Lower leg skin (tissue), 4 donors: Measurements from ENCODE around the gene OR2L5. TPM values are rescaled to one million over a fixed set of nuclear protein-coding genes. Genes with fewer than 3 reads are reported as not detected.

Source experiments
- DNase-seq, 2 donors: peaks; one replicate each; pipeline ENCODE4 v3.0.0-alpha.2; 2019; ENCODE audit warnings: low spot score in 2 of 2
- H3K4me3 ChIP-seq: fragments of 200-600 bp; sonication (generic); 2 replicates; pipeline ENCODE4 v1.5.1; 2017; ENCODE audit warnings: mild to moderate bottlenecking, low read depth; ENCODE audit not compliant: poor library complexity, severe bottlenecking
- CTCF ChIP-seq, 3 donors: fragments of 450-650 bp; IDR thresholded peaks; one replicate each; pipeline ENCODE4 v1.5.1; 2016; ENCODE audit warnings: antibody characterized with exemption in 3 of 3, mild to moderate bottlenecking in 3 of 3, moderate library complexity in 2 of 3
- POLR2A ChIP-seq, 2 donors: fragments of 450-650 bp; IDR thresholded peaks; one replicate each; pipeline ENCODE4 v1.6.1; 2016 to 2017; ENCODE audit warnings: antibody characterized with exemption in 2 of 2, mild to moderate bottlenecking in 1 of 2, moderate library complexity in 1 of 2
- WGBS, 2 donors: methylation state at CpG; one replicate each; pipeline ENCODE4 v1.1.5; 2018; 5-methylcytosine and 5-hydroxymethylcytosine counted together
- intact Hi-C: fragments of 100-400 bp; cut with DNase I; formaldehyde crosslinking; loops from one replicate; pipeline ENCODE4 v1.15.0; 2023; ENCODE audit warnings: low total_unique reads
- total RNA-seq, 4 donors: library from RNA; depleted of rRNA; stranded (reverse); fragments of >200 nt; gene quantifications; one replicate each; pipeline ENCODE4 v1.1.0, GENCODE V29; 2016

OR2L5 gene
- total RNA-seq, 4 donors from 2014 or later, result not detected

GRCh38 chr1:248046536-248046935, 33.1 kb downstream of the OR2L5 start, which contains the start of gene OR2L3:
OR2L3 (plus strand) TSS chr1:248046836; CDS start chr1:248060682, 13,846 bp downstream.
- intact Hi-C loops, result no loop called here
- DNase-seq, result no peak
- TF ChIP-seq CTCF (IDR thresholded peaks at IDR 0.05) (no peak), POLR2A (IDR thresholded peaks at IDR 0.05) (no peak)
- WGBS, 2 donors, result 70 to 83% methylated on average over 2 of the region's 2 CpGs
- no peak within 1 kb of the TSS for H3K4me3 ChIP-seq

- TF ChIP-seq POLR2A (IDR thresholded peaks at IDR 0.05) (no peak), CTCF (IDR thresholded peaks at IDR 0.05) (no peak)
- no peak overlapping the region for H3K4me3 ChIP-seq
- DNase-seq, result no peak
- 67 to 79% methylated on average over 1 of the region's 1 CpG for WGBS, 2 donors
- intact Hi-C loops, result no loop called here
Observed at GRCh38 chr1:248047008-248047407, 33.5 kb downstream of the OR2L5 start.

GRCh38 chr1:248054671-248055070, 41.2 kb downstream of the OR2L5 start:
- no peak for TF ChIP-seq CTCF (IDR thresholded peaks at IDR 0.05)
- no peak for TF ChIP-seq POLR2A (IDR thresholded peaks at IDR 0.05)
- intact Hi-C loops, result no loop called here
- no peak for DNase-seq
- no peak overlapping the region for H3K4me3 ChIP-seq

GRCh38 chr1:248055261-248055660, 41.8 kb downstream of the OR2L5 start:
- DNase-seq, result no peak
- H3K4me3 ChIP-seq, result no peak overlapping the region
- TF ChIP-seq CTCF (IDR thresholded peaks at IDR 0.05), result no peak
- no peak for TF ChIP-seq POLR2A (IDR thresholded peaks at IDR 0.05)
- intact Hi-C loops, result no loop called here
- WGBS, 2 donors, result 67 to 69% methylated on average over 2 of the region's 2 CpGs

- 63 to 66% methylated on average over 2 of the region's 2 CpGs for WGBS, 2 donors
- TF ChIP-seq POLR2A (IDR thresholded peaks at IDR 0.05) (no peak), CTCF (IDR thresholded peaks at IDR 0.05) (no peak)
- DNase-seq, result no peak
- intact Hi-C loops, result no loop called here
- H3K4me3 ChIP-seq, result no peak overlapping the region
Observed at GRCh38 chr1:248065071-248065470, 51.6 kb downstream of the OR2L5 start.

- intact Hi-C loops, result no loop called here
- TF ChIP-seq CTCF (IDR thresholded peaks at IDR 0.05) (no peak), POLR2A (IDR thresholded peaks at IDR 0.05) (no peak)
- WGBS, 2 donors, result 86 to 97% methylated on average over 3 of the region's 3 CpGs
- DNase-seq, result no peak
- H3K4me3 ChIP-seq, result no peak overlapping the region
Observed at GRCh38 chr1:248065604-248066003, 52.1 kb downstream of the OR2L5 start.
